ENCODE measurements around the gene SLIT3.

DNA sequence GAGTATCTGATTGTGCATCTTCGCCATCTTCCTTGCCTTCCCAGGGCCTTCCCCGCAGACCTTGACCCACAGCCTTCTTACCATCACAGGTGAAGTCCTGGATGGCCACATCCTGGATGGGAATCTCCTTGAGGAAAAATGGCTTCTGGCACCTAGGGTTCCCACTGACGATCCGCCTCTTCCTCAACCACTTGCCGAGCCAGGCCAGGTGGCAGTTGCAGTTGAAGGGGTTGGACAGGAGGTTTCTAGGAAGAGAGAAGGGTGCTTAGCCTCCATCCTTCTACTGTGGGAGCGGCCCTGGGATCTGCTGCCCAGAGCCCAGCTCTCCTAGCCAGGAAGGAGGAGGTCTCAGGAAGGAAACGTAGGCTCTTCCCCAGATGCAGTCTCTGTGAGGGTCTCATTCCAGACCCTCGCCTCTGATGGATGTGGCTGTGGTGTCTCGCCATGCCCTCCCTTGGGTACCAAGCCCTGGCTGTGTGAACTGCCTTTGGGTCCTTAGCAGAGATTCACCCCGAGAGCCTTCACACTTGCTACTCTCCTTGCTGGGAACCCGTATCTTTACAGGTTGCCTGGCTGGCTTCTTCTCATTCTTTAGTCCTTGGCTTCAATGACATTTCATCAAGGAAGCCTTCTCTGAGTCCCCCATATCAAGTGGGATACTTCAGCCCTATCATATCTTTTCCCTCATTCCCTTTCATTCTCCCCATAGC is 551.4 kb downstream of the SLIT3 start:
- TF ChIP-seq, protein P1, sequence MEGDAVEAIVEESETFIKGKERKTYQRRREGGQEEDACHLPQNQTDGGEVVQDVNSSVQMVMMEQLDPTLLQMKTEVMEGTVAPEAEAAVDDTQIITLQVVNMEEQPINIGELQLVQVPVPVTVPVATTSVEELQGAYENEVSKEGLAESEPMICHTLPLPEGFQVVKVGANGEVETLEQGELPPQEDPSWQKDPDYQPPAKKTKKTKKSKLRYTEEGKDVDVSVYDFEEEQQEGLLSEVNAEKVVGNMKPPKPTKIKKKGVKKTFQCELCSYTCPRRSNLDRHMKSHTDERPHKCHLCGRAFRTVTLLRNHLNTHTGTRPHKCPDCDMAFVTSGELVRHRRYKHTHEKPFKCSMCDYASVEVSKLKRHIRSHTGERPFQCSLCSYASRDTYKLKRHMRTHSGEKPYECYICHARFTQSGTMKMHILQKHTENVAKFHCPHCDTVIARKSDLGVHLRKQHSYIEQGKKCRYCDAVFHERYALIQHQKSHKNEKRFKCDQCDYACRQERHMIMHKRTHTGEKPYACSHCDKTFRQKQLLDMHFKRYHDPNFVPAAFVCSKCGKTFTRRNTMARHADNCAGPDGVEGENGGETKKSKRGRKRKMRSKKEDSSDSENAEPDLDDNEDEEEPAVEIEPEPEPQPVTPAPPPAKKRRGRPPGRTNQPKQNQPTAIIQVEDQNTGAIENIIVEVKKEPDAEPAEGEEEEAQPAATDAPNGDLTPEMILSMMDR (IDR thresholded peaks at IDR 0.05) = no peak
- no peak for TF ChIP-seq POLR2A (IDR thresholded peaks at IDR 0.05)

Measured in breast epithelium (tissue), 3 donors.